GM10248 (cell line): ENCODE measurements around the gene NTM.

ENCODE experiments used
- CTCF ChIA-PET: fragments of 300-600 bp; sonication (Branson Sonifier 250); formaldehyde crosslinking; extraction: SDS; loops from one replicate; lab custom pipeline; 2021; ENCODE audit warnings: antibody characterized with exemption; lab: Yijun Ruan, JAX
- POLR2A ChIA-PET: fragments of 350-650 bp; sonication (Branson Sonifier 250); formaldehyde crosslinking; extraction: SDS; loops from one replicate; lab custom pipeline; 2020; ENCODE audit warnings: antibody characterized with exemption; lab: Yijun Ruan, JAX
- DNase-seq: peaks from one replicate; pipeline ENCODE4 v3.0.0; 2012; ENCODE audit errors: extremely low spot score
- CTCF ChIP-seq: IDR thresholded peaks from 2 replicates; pipeline ENCODE4 v1.5.1; 2012; ENCODE audit warnings: mild to moderate bottlenecking, low read depth; ENCODE audit errors: extremely low read depth, missing control alignments, control extremely low read depth

The NTM gene

DNA sequence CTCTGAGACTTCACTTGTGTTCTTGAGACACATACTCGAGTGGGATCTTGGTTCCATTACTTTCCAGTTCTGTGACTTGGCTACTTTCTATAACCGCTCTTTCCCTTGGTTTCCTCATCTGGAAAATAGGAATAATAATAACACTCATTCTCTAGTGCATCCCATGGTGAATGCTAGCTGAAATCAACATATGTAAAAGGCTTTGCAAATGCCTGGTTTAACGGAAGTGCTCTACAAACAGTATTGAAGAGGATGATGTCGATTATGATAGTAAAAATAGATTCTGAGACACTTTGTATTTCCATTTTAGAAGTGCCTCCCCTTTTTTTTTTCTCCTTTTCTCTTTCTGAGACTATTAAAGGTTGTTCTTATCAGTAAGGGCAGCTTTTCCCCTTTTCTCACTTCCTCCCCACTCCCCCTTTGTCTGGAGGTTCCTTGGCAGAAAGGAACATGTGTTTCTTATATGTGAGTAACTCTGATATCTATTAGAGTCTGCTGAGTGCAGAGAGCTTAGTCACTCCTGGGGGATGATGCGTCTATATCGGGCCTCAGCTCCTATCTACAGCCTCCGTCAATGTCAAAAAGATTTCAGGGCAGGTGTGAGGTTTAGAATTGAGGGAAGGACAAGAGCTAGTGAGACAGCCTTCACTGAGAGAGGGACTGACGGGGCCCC lies 489.3 kb downstream of the NTM start:
- POLR2A ChIA-PET: no interaction called here
- CTCF ChIA-PET: interaction anchor here (2.4 kb wide), 1 partner anchor 11 kb away, joined by 8 read pairs; no protein-coding TSS in a partner anchor
- DNase-seq: no peak
- TF ChIP-seq CTCF: no peak

- CTCF ChIA-PET: interaction anchor here (0.7 to 1.6 kb wide), 2 partner anchors 30 to 263 kb away, joined by 3 to 4 read pairs; no protein-coding TSS in a partner anchor
- DNase-seq: no peak
- POLR2A ChIA-PET: no interaction called here
- TF ChIP-seq CTCF: no peak
These were observed 493.8 kb downstream of the NTM start for GRCh38 chr11:131864228-131864627.

GRCh38 chr11:131865860-131866259 lies 495.4 kb downstream of the NTM start:
- no peak for TF ChIP-seq CTCF
- DNase-seq: no peak
- ChIA-PET POLR2A (no interaction called here), CTCF (interaction anchor here (1.1 kb wide), 1 partner anchor 8 kb away, joined by 3 read pairs; no protein-coding TSS in a partner anchor)

DNA sequence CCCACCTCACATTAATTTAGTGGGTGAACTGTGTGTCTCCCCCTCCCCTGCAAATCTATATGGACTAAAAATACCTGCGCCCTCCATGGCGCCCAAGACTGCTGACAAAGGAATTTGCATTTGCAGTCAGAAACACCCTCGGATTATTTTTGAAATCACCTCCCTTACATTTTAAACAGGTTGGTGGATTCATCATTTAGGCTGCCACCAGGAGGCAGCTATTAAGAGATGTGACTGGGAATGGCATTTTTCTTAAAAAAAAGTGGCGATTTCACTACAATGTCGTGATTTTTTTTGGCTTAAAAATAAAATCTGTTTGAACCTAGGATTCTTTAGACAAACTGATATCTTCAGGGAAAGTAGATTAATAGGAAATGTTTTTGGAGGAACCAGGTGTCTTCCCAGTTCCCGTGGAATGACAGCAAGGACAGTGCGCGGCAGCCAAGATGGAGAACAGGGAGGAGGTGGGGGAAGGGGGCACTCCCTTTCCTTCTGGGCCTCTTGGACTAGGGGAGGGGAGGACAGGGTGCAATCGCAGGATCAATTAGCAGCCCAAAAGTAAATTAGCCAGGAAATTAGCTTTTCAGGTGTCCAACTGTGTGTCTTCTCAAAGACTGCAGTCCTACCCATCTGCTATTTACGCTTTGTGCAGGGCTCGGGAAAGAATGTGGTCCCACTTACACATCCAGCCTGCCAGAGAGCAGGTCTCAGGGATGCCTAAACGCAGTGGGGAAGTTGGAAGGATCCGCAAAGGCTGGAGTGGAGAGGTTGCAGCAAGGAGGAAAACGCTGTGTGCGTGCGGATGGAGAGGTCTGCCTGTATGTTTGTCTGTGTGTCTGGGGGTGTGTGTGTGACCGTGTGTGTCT lies 496.4 kb downstream of the NTM start:
- POLR2A ChIA-PET: no interaction called here

DNA sequence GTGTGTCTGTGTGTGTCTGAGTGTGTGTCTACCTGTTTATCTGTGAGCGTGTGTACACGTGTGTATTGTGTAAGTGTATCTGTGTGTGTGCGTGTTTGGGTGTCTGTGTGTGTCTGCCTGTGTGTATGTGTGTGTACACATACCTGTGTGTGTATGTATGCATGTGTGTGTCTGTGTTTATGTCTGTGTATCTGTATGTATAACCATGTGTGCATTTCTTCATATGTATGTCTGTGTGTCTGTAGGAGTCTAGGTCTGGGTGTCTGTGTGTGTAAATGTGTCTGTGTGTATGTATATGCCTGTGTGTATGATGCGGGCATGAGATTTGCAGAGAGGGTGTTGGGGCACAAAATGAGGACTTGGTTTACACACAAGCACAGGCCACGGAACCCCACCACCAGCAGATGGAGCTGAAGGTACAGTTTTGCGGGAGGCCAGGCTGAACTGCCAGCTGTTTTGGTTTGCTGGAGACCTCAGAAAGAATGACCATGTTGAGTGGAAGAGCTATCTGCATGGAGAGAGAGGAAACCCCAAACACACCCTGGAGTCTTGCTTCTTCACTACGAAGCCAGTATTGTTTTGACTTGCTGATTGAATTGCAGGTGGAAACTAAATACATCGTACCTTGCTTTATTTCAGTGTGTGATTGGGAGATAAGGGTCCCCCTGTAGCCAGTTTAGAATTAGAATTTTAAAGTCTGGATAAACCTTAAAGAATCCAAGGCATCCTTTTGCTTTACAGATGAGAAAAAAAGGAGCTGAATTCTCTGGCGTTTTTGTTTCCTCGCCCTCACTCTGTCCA lies 497.2 kb downstream of the NTM start:
- POLR2A ChIA-PET: no interaction called here
- TF ChIP-seq CTCF: peak; percentile 74
- DNase-seq: peak; percentile 76
- CTCF ChIA-PET: interaction anchor here (0.7 to 6.1 kb wide), 20 partner anchors 9 to 1073 kb away, joined by 3 to 103 read pairs (median 4); no protein-coding TSS in a partner anchor

More for the DNA sequence above, 496.4 kb downstream of the NTM start:
- no peak for TF ChIP-seq CTCF
- no peak for DNase-seq
- CTCF ChIA-PET: interaction anchor here (1.0 to 6.1 kb wide), 7 partner anchors 9 to 1074 kb away, joined by 3 to 103 read pairs (median 9); no protein-coding TSS in a partner anchor
